Peyer's patch (tissue), 4 donors: ENCODE data around the gene JUN.

Experiments used
- CTCF ChIP-seq, 6 experiments: fragments of 450-650 bp in 4 of 6; fragments of 200-600 bp in 2 of 6; sonication (generic) in 1 of 6; IDR thresholded peaks; one replicate each; pipeline ENCODE4 v1.5.1; 2017 to 2019; ENCODE audit warnings: antibody characterized with exemption in 6 of 6, mild to moderate bottlenecking in 3 of 6, moderate library complexity in 1 of 6
- POLR2A ChIP-seq, 2 donors: fragments of 450-650 bp; IDR thresholded peaks; one replicate each; pipeline ENCODE4 v1.5.1; 2017; ENCODE audit warnings: antibody characterized with exemption in 2 of 2, mild to moderate bottlenecking in 2 of 2, moderate library complexity in 2 of 2

- TF ChIP-seq CTCF (IDR thresholded peaks at IDR 0.05) (no peak), POLR2A (IDR thresholded peaks at IDR 0.05) (peak; percentile 48 to 52)
These were observed 2.9 kb downstream of the JUN start for GRCh38 chr1:58780836-58781452.
